Effector memory CD4-positive, alpha-beta T cell (primary cell): ENCODE measurements around the gene ADAMTS9.

ENCODE experiments used
- DNase-seq, 3 donors: peaks; one replicate each; pipeline ENCODE4 v3.0.0-alpha.2; 2020
- H3K27ac ChIP-seq: 2 replicates; pipeline ENCODE4 v1.7.0; 2013; ENCODE audit warnings: mild to moderate bottlenecking, low read length, moderate library complexity; ENCODE audit not compliant: insufficient read depth, poor library complexity, severe bottlenecking
- H3K27me3 ChIP-seq: replicated peaks from 2 replicates; pipeline ENCODE4 v1.7.0; 2013; ENCODE audit warnings: mild to moderate bottlenecking, low read length; ENCODE audit not compliant: insufficient read depth, control insufficient read depth, poor library complexity, severe bottlenecking
- H3K36me3 ChIP-seq: 2 replicates; pipeline ENCODE4 v1.7.0; 2013; ENCODE audit warnings: mild to moderate bottlenecking, low read length, moderate library complexity; ENCODE audit not compliant: control insufficient read depth, insufficient read depth
- H3K4me1 ChIP-seq: 2 replicates; pipeline ENCODE4 v1.7.0; 2013; ENCODE audit warnings: low read length, mild to moderate bottlenecking; ENCODE audit not compliant: control insufficient read depth, insufficient read depth, poor library complexity, severe bottlenecking
- H3K4me3 ChIP-seq: 2 replicates; pipeline ENCODE4 v1.7.0; 2013; ENCODE audit warnings: low read length, low read depth, mild to moderate bottlenecking; ENCODE audit not compliant: insufficient read depth, poor library complexity, severe bottlenecking
- H3K9me3 ChIP-seq: 2 replicates; pipeline ENCODE4 v1.7.0; 2013; ENCODE audit warnings: mild to moderate bottlenecking, low read length, moderate library complexity; ENCODE audit not compliant: control insufficient read depth

The ADAMTS9 gene

DNA sequence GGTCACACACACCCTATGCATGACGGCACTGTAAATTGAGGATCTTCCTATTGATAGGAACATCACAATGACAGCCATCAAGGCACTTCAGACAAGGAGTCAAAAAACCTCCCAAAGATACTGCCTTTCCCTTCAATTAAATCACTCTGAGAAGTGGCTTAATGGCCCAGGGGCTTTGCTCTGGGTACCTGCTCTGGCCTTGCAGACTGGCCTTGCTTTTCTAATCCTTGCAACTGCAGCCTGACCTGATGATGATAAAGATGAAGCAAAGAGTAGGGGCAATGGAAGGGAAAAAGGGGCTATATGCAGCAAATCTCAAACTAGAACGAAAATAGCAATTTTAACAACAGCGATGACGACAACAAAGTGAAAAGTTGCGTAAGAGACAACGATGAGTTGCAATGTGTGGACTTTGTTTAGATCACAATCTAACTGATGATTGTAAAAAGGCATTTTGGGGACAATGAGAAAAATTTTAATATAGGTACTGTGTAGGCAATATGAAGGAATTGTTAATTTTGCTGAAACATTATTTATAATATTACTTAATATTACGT, 14.6 kb downstream of the ADAMTS9 start:
- no peak for DNase-seq
- Histone ChIP-seq H3K4me1 (no peaks in the 10 kb centered on the region), H3K27me3 (no peaks in the 10 kb centered on the region), H3K9me3 (no peaks in the 10 kb centered on the region), H3K36me3 (no peaks in the 10 kb centered on the region), H3K27ac (no peak overlapping the region), H3K4me3 (no peak overlapping the region)

DNA sequence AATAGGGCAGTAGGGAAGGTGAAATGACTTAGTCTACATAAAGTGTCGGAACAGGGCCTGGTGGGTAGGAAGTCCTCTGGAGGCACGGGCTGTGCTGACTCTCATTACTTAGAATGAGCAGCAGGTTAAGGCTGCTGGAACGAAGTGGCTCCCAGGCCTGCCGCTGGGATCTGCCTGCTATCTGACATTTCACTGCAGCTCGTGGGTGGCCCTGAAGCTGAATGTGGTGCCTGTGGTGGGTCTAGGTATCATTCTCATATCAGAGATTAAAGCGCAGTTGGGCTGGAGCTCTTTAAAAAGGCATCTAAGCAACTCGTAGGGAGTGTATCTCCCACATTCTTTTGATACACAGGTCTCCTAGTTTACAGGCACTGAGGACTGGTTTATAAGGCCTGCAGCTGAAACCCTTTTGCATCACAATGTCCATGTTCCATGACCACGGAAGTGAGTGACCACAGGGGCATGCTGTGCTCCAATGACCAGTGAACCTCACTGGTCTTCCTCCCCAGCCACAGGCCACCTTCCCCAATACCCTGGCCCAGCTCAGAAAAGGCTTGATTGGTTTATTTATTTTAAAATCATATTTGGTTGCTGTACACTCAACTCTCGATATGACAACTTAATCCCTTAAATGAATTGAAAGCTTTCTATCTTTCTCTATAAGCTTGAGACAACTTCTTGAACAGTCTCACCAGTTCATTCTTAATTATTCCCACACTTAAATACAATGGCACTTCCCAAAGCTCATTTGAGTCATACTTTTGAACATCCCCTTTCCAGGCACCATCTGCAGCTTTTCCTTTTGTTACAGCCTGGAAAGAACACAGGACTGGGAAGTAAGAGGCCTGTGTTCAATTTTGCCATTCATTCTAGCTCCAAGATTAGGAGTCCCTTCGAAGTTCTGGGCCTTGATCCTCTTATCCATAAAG, 19.0 kb downstream of the ADAMTS9 start:
- no peaks in the 10 kb centered on the region for H3K9me3 ChIP-seq
- H3K36me3 ChIP-seq, result no peaks in the 10 kb centered on the region
- no peak overlapping the region for H3K4me3 ChIP-seq
- no peaks in the 10 kb centered on the region for H3K27me3 ChIP-seq
- H3K4me1 ChIP-seq, result no peaks in the 10 kb centered on the region
- H3K27ac ChIP-seq, result no peak overlapping the region
- no peak for DNase-seq

DNA sequence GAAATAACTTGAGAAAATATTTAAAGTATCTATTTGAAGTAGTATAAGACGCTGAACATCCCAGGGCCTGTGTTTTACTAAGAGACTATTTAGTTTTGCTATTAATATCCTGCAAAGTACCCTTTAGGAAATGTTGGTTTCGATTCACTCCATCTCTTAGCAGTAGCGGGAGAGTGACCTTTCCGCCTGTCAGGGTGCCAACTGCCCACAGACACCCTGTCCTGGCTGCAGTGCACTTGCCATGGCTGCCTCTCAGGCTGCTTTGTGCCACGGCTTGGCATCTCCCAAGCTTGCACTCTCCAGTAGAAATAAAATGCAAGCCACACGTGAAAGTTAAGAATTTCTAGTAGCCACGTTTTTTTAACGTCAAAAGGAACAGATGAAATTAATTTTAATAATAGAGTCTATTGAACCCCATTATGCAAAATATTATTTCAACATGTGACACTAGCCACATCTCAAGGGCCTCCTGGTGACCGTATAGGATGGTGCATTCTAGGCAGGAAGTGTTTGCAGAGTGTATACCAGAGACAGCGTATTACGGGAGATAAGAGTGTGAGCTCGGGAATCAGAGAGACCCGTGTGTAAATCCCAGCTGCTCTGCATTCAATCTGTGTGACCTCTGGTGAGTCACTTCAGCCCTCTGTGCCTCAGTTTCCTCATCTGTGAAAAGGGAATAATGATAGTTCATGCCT, 19.8 kb downstream of the ADAMTS9 start:
- Histone ChIP-seq H3K36me3 (no peaks in the 10 kb centered on the region), H3K9me3 (no peaks in the 10 kb centered on the region), H3K4me3 (no peak overlapping the region), H3K27me3 (no peaks in the 10 kb centered on the region), H3K27ac (no peak overlapping the region), H3K4me1 (no peaks in the 10 kb centered on the region)
- no peak for DNase-seq

DNA sequence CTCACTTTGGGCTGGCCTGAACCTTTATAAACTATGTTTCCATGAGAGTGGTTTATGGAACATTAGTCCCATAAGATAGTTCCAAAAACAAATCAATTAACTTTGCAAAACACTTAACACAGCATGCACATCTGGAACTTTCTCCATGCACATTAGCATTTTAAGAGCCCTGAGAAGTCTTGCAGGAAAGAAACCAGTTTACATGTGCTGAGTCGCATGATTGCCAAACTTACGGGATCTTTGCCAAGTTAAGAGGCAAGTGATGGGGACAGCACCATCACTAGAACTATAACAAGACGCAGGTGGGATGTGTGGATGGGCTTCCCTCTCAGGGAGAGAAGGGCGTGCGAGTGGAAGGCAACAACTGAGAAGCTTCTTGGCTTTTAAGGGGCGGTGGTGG, 20.7 kb downstream of the ADAMTS9 start:
- DNase-seq, result no peak
- Histone ChIP-seq H3K27me3 (no peaks in the 10 kb centered on the region), H3K4me1 (no peaks in the 10 kb centered on the region), H3K9me3 (no peaks in the 10 kb centered on the region), H3K4me3 (no peak overlapping the region), H3K36me3 (no peaks in the 10 kb centered on the region), H3K27ac (no peak overlapping the region)

DNA sequence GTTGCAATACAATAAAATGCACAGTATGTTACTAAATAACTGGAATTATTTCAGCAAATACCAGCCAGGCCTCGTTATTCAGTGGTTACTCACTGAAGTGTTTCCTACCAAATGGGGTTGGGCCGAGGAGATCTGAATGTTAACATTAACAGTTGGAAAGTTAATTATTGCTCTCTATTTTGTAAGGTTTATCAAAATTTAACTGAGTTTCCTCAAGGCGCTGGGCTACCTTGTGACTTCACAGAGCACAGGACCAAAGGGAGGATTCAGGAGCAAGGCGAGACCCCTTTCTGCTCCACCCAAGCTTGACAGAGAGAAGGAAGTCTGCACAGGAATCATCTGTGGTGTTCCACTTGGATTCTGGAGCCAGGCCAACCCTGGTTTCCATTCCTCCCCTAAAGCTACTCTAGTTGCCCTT, 21.6 kb downstream of the ADAMTS9 start:
- Histone ChIP-seq H3K4me3 (no peak overlapping the region), H3K27ac (no peak overlapping the region), H3K4me1 (no peaks in the 10 kb centered on the region), H3K36me3 (no peaks in the 10 kb centered on the region), H3K9me3 (no peaks in the 10 kb centered on the region), H3K27me3 (no peaks in the 10 kb centered on the region)
- DNase-seq, result no peak

DNA sequence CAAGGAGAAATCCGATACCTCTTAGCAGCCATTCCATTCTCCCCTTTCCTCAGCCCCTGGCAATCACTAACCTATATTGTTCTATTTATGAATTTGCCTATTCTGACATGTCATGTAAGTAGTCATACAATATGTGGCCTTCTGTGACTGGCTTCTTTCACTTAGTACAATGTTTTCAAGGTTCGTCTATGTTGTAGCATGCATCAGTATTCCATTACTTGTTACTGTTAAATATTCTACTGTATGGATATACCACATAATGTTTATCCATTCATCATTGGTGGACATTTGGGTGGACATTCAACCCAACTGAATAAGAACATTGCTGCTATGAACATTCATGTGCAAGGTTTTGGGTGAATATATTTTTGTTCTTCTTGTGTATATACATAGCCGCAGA, 23.4 kb downstream of the ADAMTS9 start:
- H3K4me3 ChIP-seq, result no peak overlapping the region
- no peaks in the 10 kb centered on the region for H3K27me3 ChIP-seq
- no peak for DNase-seq
- H3K9me3 ChIP-seq, result no peaks in the 10 kb centered on the region
- H3K27ac ChIP-seq, result no peak overlapping the region
- H3K36me3 ChIP-seq, result no peaks in the 10 kb centered on the region
- no peaks in the 10 kb centered on the region for H3K4me1 ChIP-seq

DNA sequence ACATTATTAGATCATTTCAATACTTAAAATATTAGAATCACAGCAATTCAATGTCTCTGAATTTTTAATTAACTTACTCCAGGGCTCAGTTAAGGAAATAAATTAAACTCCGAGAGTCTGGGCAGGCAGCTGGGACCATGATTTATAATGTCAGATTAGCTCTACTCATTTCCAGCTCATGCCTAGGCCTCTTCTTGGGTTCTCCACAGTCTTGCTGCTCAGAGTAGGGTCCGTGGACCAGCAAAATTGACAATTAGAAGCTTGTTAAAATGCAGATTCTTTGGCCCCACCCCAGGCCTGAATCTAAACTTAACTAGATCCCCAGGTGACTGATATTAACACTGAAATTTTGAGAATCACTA, 28.2 kb downstream of the ADAMTS9 start:
- Histone ChIP-seq H3K4me3 (no peak overlapping the region), H3K27me3 (no peaks in the 10 kb centered on the region), H3K9me3 (no peaks in the 10 kb centered on the region), H3K36me3 (no peaks in the 10 kb centered on the region), H3K27ac (no peak overlapping the region), H3K4me1 (no peaks in the 10 kb centered on the region)
- no peak for DNase-seq

DNA sequence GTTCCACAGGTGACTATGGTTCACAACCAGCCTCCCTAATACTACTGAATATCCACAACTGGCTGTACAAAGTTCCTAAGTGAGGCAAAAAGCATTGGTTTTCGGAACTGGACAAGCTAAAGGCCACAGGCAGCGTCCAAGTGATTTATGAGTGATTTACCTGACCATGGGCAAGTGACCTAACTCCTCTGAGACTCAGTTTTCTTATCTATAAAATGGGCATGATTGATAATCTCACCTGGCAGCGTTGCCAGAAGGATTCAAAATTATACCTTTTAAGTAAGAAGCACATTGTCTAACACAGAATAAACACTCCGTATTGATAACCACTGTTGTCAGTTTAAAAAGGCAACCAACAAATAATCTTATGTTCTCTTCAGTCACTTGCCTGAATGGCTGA, 29.8 kb downstream of the ADAMTS9 start:
- Histone ChIP-seq H3K36me3 (no peaks in the 10 kb centered on the region), H3K27me3 (no peaks in the 10 kb centered on the region), H3K9me3 (no peaks in the 10 kb centered on the region), H3K27ac (no peak overlapping the region), H3K4me3 (no peak overlapping the region), H3K4me1 (no peaks in the 10 kb centered on the region)
- no peak for DNase-seq

DNA sequence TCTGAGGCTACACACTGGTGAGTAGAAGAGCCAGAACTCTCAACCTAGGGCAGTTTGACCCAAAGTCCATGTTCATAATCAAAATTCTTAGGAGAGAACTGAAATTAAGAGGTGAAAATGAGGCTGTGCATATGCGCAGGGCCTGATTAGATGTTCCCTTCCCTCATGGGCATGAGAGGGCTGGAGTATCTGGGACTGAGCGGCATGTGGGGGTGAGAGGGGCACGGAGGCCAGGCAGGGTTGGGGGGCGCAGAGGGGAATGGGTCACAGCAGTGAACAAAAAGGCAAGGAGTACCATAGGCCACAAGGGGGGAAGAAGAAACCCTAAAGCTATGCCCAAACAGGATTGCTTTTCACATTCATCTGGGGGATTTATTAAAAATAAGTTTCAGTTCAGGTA, 31.3 kb downstream of the ADAMTS9 start:
- Histone ChIP-seq H3K27me3 (no peaks in the 10 kb centered on the region), H3K36me3 (no peaks in the 10 kb centered on the region)

DNA sequence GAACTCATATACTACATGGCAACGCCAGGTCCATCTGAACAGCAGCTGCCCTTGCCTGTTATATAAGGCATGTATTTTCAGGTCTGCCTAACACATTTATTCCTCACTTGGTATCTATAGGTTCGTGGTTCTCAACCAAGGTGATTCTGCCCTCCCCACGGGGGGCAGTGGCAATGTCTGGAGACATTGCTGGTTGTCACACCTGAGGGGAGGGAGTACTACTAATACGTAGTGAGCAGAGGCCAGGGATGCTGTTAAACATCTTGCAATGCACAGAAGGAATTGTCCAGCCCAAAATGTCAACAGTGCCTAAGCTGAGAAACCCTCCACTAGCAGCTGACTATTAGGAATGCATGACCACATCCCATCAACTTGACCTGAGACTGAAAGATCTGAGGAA, 32.6 kb downstream of the ADAMTS9 start:
- H3K27me3 ChIP-seq, result no peaks in the 10 kb centered on the region
- no peaks in the 10 kb centered on the region for H3K4me1 ChIP-seq
- H3K9me3 ChIP-seq, result no peaks in the 10 kb centered on the region
- no peak overlapping the region for H3K27ac ChIP-seq
- no peak for DNase-seq
- H3K36me3 ChIP-seq, result no peaks in the 10 kb centered on the region
- H3K4me3 ChIP-seq, result no peak overlapping the region

More for the DNA sequence above, 31.3 kb downstream of the ADAMTS9 start:
- no peaks in the 10 kb centered on the region for H3K4me1 ChIP-seq
- H3K4me3 ChIP-seq, result no peak overlapping the region
- no peaks in the 10 kb centered on the region for H3K9me3 ChIP-seq
- DNase-seq, result no peak
- H3K27ac ChIP-seq, result no peak overlapping the region
